ENCODE measurements around the gene NEDD4L.
"Not testable (repeated sequence)": the region's sequence is repeated elsewhere in the genome, so short reads cannot be mapped to it uniquely, and the experiment has no call there.

Gene NEDD4L

DNA sequence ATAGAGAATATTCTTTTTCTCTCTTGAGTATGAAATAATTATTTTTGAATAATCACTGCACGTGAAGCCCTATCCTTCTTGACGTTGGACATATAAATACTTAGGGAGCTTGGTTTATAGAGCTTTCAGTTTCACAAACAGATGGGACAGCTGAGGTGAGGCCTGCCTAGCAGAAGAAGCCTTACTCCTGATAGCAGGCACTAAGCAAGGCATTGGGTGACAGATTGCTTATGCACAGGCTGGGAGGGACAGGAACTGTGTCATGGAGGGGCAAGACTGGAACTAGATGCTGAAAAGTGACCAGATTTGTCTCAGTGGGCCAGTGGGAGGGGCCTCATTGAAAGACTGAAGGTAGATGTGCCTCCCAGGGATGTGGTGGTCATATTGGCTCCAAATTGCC lies 220.8 kb downstream of the NEDD4L start:
- ChIA-PET CTCF (interaction anchor here (0.7 to 1.7 kb wide), 3 partner anchors 23 to 229 kb away, joined by 3 read pairs; no protein-coding TSS in a partner anchor), POLR2A (no interaction called here)

DNA sequence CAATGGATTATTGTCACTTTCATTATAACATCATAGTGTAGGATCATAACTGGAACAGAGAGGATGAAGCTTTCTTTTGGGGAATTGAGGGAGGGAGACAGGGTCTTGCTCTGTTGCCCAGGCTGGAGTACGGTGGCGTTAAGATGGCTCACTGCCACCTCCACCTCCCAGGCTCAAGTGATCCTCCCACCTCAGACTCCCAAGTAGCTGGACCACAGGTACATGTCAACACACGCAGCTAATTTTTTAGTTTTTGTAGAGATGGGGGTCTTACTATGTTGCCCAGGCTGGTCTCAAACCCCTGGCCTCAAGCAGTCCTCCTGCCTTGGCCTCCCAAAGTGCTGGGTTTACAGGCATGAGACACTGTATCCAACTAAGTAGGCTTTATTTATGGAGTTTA lies 221.5 kb downstream of the NEDD4L start:
- CTCF ChIA-PET, result interaction anchor here (1.7 kb wide), 1 partner anchor 84 kb away, joined by 3 read pairs; no protein-coding TSS in a partner anchor
- DNase-seq (ENCODE audit: low read depth, low spot score); H3K4me3 ChIP-seq (ENCODE audit: low read depth, low read length); POLR2A ChIA-PET: not testable (repeated sequence)

More for the DNA sequence above, 220.8 kb downstream of the NEDD4L start:
- no peak overlapping the region for H3K4me3 ChIP-seq (ENCODE audit: low read depth, low read length)
- TF ChIP-seq, protein P1, sequence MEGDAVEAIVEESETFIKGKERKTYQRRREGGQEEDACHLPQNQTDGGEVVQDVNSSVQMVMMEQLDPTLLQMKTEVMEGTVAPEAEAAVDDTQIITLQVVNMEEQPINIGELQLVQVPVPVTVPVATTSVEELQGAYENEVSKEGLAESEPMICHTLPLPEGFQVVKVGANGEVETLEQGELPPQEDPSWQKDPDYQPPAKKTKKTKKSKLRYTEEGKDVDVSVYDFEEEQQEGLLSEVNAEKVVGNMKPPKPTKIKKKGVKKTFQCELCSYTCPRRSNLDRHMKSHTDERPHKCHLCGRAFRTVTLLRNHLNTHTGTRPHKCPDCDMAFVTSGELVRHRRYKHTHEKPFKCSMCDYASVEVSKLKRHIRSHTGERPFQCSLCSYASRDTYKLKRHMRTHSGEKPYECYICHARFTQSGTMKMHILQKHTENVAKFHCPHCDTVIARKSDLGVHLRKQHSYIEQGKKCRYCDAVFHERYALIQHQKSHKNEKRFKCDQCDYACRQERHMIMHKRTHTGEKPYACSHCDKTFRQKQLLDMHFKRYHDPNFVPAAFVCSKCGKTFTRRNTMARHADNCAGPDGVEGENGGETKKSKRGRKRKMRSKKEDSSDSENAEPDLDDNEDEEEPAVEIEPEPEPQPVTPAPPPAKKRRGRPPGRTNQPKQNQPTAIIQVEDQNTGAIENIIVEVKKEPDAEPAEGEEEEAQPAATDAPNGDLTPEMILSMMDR (IDR thresholded peaks at IDR 0.05; ENCODE audit: insufficient read depth, low read length, missing control alignments), result no peak
- DNase-seq (ENCODE audit: low read depth, low spot score), result no peak

- no peak for DNase-seq (ENCODE audit: low read depth, low spot score)
- H3K4me3 ChIP-seq (ENCODE audit: low read depth, low read length), result no peak overlapping the region
- CTCF ChIA-PET, result no interaction called here
- TF ChIP-seq, protein P1 (IDR thresholded peaks at IDR 0.05; ENCODE audit: insufficient read depth, low read length, missing control alignments), result no peak
- POLR2A ChIA-PET, result no interaction called here
Measured at GRCh38 chr18:58266291-58266690, 222.3 kb downstream of the NEDD4L start.

GRCh38 chr18:58267493-58267892 lies 223.5 kb downstream of the NEDD4L start:
- ChIA-PET CTCF (no interaction called here), POLR2A (no interaction called here)
- DNase-seq (ENCODE audit: low read depth, low spot score), result no peak
- H3K4me3 ChIP-seq (ENCODE audit: low read depth, low read length), result no peak overlapping the region
- TF ChIP-seq, protein P1 (IDR thresholded peaks at IDR 0.05; ENCODE audit: insufficient read depth, low read length, missing control alignments), result no peak

DNA sequence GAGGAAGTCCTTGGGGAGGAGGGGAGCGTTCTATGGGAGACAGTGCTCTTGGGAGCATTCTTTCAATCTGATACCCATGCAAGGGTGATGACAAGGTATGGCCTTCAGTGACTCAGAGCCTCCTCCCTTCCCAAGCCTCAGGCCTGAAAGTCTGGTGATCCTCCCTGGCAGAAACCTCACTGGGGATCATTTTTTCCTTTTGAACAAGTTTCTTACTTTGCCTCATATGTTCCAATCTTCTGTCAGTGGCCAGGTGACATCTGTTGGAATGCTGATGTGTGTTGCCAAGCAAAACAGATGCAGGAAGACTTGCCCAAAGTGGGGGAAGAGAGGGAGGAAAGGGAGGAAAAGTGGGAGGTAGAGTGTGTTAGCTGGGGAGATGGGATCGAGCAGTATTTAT lies 224.8 kb downstream of the NEDD4L start:
- H3K4me3 ChIP-seq (ENCODE audit: low read depth, low read length), result no peak overlapping the region
- ChIA-PET POLR2A (no interaction called here), CTCF (no interaction called here)
- DNase-seq (ENCODE audit: low read depth, low spot score), result no peak
- TF ChIP-seq, protein P1 (IDR thresholded peaks at IDR 0.05; ENCODE audit: insufficient read depth, low read length, missing control alignments), result no peak

DNA sequence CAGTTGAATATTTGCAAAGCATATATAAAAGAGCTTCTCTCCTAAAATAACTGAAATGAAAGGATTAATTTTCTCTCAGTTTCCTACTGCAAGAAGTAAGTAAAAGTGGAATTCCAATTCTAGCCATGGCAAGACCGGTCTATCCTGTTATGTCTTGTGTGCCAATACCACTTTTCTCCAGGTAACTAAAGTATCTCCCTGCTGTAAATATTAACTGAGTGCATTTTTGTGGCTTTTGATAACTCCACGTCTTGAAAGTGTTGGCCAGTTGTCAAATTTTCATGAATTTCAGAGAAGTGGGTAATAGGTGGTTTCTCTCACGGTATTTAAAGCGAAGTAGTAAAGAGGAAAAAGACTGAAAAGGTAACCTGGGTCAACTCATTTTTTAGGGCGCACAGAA lies 225.9 kb downstream of the NEDD4L start:
- no peak overlapping the region for H3K4me3 ChIP-seq (ENCODE audit: low read depth, low read length)
- POLR2A ChIA-PET, result no interaction called here
- CTCF ChIA-PET, result no interaction called here
- no peak for DNase-seq (ENCODE audit: low read depth, low spot score)
- TF ChIP-seq, protein P1 (IDR thresholded peaks at IDR 0.05; ENCODE audit: insufficient read depth, low read length, missing control alignments), result no peak

GRCh38 chr18:58270396-58270795 lies 226.4 kb downstream of the NEDD4L start:
- TF ChIP-seq, protein P1 (IDR thresholded peaks at IDR 0.05; ENCODE audit: insufficient read depth, low read length, missing control alignments), result no peak
- H3K4me3 ChIP-seq (ENCODE audit: low read depth, low read length), result no peak overlapping the region
- ChIA-PET CTCF (no interaction called here), POLR2A (no interaction called here)
- no peak for DNase-seq (ENCODE audit: low read depth, low spot score)

Measured in AG04449 (cell line).